ENCODE data around the gene XPNPEP1.
A peak's percentile ranks its signal among the peaks of the same experiment; 100 is the strongest.

Gene XPNPEP1

DNA sequence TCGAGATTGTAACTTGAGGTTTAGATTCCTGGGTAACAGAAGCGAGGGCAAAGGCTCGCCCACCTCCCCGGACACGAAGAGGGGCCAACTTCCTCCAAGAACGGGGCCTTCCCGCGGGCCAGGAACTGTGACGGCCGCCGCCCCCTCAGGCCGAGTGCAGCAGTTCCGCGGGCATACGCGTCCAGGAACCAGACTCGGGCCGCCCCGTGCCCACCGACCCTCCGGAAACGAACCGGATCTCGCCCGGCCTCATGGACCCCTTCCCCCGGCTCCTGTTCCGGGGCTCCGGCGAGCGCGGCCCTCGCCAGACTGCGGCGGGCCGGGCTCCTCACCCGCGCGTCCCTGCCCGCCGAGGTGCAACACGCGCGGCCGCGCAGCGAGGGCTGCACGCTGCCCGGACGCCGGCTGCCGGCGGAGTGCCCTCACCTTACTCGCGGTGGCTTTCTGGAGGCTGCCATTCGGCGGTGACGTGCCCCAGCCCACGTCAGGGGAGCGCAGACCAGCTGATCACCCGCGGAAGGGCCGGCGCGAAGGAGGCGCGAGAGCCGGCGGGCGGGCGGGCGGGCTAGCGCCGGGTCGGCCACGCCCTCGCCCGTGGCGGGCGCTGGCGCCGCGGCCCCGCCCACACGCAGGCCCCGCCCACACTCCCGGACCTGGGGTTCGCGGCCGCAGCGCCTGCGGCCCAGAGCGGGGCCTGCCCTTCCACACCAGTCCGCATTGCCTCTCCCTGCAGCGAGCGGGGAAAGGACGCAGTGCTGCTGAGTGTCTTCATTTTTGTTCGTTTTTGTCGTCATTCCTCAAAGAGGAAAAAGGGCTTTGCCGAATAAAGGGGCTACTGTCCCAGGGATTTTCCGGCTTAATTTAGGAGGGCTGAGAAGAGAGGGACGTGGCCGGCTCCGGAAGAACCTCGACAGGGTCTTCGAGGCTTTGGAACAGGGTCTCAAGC is at the start of gene XPNPEP1:
Gene XPNPEP1 (minus strand): TSS at position 536 of the 946 bp plus-strand sequence. CDS start 78 bp downstream, at position 458.
- peak; percentile 77 for TF ChIP-seq POLR2A (IDR thresholded peaks at IDR 0.05; ENCODE audit: low read length)
- TF ChIP-seq GATA1 (IDR thresholded peaks at IDR 0.05; ENCODE audit: low read depth, low read length), result no peak

DNA sequence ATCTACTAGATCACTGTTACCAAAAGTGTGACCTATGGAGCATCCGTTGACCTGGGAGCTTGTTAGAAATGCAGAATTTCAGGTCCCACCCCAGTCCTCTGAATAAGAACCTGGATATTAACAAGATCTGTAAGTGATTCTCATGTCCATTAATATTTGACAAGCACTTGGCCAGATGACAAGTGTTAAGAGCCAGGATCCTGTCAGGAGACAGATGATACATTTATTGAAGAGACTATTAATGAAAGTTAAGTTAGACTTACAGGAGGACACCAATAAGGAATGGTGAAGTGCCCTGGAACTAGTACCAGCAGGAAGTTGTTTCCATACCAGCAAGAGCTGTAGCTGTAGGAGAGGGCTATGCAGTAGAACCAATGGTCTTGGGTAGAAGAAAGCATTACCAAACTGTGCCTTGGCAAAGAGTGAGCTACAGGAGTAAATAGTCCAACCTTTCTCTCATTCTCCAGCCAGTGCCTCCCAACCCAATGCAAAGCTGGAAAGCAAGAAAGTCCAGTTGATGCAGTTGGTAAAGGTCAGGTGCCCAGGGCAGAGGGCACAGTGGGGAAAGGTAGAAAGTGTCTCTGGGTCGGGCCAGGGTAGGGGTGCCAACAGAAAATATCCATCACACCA is 49.2 kb upstream of the XPNPEP1 start:
- DNase-seq, result no peak
- TF ChIP-seq POLR2A (IDR thresholded peaks at IDR 0.05; ENCODE audit: low read length) (no peak), GATA1 (IDR thresholded peaks at IDR 0.05; ENCODE audit: low read depth, low read length) (no peak)

More for the DNA sequence above, at the start of gene XPNPEP1:
- DNase-seq, result peak; percentile 91 to 93

DNA sequence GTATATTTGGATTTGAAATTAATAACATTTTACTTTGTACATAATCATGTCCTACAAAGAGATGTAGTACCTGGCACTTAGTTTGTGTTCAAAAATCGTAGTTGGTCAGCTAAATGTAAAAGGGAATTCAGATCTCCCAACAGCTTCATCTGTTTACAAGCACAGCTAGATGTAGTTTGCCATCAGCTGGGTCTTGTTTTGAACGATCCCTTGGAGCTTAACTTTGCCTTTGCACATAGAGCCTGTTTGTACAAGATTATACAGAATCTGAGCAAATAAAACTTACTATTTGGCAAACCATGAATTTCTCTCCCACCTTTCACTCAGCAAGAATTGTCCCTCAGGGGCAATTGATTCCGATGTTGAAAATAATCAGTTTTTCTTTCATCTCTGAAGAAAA is 48.3 kb upstream of the XPNPEP1 start:
- no peak for DNase-seq
- no peak for TF ChIP-seq GATA1 (IDR thresholded peaks at IDR 0.05; ENCODE audit: low read depth, low read length)
- TF ChIP-seq POLR2A (IDR thresholded peaks at IDR 0.05; ENCODE audit: low read length), result no peak

DNA sequence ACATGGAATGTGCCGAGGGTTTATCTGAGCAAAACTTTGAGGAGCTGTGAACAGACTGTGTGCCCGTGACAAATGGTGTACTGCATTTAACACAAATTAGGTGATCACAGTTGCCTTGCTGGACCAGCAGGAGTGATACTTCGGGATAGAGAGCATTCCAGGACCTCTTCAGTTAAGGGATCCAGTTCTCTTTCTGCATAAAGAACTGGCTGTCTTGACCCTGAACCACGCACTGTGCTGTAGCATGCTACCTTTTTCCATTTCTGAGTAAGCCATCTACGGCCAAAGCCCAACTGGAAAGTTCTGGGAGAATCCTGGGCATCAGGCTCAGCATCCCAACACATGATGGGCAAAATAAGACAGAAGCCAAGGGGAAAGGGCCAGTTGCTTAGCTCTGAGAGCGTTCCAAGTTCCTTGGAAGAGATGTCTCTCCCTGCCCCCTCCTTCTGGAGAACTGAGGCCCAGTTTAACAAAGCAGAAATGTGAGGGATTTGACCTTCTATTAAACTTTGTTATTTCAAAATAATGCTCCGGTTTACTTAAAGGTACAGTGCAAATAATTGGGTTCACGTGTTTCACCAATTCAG is 46.5 kb upstream of the XPNPEP1 start:
- no peak for DNase-seq
- no peak for TF ChIP-seq POLR2A (IDR thresholded peaks at IDR 0.05; ENCODE audit: low read length)
- TF ChIP-seq GATA1 (IDR thresholded peaks at IDR 0.05; ENCODE audit: low read depth, low read length), result no peak

DNA sequence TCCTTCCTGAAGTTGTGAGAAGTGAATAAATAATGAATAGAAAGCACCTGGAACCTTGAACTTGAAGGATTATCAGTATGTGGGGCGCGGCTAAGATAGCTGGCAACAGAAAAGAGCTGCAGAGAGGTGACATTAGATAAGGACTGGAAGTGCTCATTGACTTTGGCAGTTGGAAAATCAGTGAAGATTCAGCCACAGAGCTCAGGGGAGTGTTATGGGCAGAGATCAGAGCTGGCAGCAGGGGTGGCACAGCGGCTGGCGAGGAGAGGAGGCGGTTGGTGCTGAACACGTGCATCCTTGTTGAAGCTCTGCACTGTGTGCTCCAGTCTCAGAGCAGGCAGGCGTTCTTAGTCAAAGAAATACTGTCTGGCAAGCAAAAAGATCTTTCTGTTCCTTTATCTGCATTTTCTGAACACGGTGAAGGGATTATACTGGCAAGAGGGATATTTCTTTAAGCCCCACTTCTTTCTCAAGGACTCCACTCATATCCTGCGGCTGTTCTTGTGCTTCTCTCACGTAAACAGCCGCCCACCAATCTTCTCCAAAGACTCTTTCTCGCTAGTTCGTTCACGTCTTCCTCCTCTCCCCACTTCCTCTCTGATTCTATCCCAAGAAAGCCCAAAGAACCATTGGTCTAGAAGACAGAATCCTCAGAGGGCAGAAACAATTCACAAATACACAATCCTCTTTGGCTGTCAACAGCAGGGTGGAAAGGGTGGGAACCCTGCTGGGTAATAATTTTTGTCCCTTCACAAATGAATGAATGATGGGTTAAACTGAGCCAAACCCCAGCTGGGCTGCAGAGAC is 45.8 kb upstream of the XPNPEP1 start:
- TF ChIP-seq GATA1 (IDR thresholded peaks at IDR 0.05; ENCODE audit: low read depth, low read length), result no peak
- TF ChIP-seq POLR2A (IDR thresholded peaks at IDR 0.05; ENCODE audit: low read length), result no peak
- DNase-seq, result peak in 1 of 2 experiments; percentile 42

DNA sequence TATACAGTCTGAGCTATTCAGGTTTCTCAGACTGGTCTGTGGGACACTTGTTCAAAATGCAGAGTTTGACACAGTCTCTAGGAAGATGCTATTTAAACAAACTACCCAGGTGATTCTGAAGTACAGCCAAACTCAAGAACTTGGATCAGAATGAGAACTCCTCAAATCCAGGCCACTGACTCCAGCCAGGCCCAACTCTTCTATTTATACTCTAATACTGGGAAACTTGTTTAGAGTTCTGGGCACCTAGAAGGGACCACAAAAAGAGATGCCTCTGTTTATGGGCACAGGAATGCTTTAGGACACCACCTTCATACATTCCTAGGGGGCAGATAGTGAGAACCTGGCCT is 44.4 kb upstream of the XPNPEP1 start:
- no peak for DNase-seq
- no peak for TF ChIP-seq GATA1 (IDR thresholded peaks at IDR 0.05; ENCODE audit: low read depth, low read length)
- no peak for TF ChIP-seq POLR2A (IDR thresholded peaks at IDR 0.05; ENCODE audit: low read length)

DNA sequence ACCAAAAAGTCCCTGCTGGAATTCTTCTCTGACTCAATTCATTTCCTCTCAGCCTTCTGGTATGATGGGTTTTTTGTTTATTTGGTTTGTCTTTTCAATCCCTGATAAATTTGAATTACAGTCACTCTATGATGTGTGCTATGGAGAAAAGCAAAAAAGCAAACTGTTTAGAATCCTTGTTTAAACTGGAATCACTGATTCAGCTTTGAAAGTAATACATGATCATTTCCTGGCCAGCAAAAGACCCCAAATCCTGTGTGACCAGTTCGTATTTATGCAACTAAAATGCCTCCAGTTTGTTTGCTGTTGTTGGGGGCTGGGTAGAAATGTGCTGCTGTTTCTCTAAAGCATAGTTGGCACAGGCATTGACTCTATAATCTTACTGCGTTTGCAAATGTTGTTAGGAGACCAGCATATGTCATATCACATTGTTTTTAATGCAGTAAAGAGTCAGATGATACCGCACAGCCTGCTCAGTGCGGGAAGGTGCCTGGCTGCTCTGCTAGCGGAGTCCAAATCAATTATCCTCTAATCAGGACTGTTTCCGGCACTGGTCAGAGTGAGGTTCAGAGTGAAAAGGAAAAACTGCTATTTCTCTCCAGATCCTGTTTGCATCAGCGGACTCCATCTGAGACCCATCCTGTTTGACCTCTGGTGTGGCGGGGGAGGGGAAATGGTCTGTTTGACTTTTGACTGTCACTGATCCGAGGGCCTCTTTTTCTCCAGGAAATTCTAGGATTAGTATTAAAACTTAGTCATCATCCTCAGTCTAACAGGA is 43.8 kb upstream of the XPNPEP1 start:
- no peak for DNase-seq
- TF ChIP-seq POLR2A (IDR thresholded peaks at IDR 0.05; ENCODE audit: low read length) (no peak), GATA1 (IDR thresholded peaks at IDR 0.05; ENCODE audit: low read depth, low read length) (no peak)

DNA sequence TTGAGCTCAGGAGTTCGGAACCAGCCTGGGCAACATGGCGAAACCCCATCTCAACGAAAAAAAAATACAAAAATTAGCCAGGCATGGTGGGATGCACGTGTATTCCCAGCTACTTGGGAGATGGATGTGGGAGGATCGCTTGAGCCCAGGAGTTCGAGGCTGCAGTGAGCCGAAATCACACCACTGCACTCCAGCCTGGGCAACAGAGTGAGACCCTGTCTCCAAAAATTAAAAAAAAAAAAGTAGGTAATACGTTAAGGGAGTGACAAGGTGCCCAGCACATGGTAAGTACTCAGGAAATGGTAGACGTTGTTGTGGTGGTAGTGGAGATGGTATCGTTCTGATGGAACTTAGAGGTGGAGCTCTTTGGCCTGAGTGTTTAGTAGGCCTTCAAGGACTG is 41.0 kb upstream of the XPNPEP1 start:
- no peak for TF ChIP-seq GATA1 (IDR thresholded peaks at IDR 0.05; ENCODE audit: low read depth, low read length)
- no peak for TF ChIP-seq POLR2A (IDR thresholded peaks at IDR 0.05; ENCODE audit: low read length)
- no peak for DNase-seq

DNA sequence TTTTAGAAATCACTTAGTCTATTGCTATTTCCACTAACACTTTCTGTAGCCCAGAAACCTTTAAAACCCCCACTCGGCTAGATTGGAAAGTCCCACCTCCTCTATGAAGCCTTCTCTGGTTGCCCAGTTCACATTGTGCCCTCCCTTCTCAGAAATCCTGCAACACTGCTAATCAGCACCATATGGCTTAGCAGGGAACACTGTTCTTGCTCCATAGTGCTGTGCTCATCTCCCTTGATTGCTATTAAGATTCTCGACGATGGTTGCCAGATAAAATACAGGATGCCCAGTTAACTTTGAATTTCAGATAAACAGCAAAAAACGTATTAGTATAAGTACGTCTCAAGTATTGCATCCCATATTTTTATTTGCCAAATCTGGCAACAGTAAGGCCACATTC is 40.1 kb upstream of the XPNPEP1 start:
- TF ChIP-seq POLR2A (IDR thresholded peaks at IDR 0.05; ENCODE audit: low read length), result no peak
- no peak for TF ChIP-seq GATA1 (IDR thresholded peaks at IDR 0.05; ENCODE audit: low read depth, low read length)

DNA sequence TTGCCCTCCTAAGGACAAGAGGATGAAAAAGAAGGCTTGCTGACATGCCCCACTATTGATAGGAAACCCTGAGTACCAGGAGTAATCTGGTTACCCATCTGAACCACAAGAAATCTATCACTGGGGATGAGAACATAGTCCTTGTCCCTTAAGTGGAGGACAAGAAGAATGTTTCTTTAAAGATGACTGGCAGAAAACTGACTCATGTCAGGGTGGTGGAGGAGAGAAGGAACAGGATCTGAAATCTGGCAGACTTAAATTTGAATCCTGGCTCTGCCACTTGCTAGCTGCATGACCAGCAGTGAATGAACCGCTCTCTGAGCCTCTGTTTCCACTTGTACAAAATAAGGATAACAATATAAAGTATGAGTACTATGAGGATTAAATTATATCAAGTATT is 38.9 kb upstream of the XPNPEP1 start:
- TF ChIP-seq GATA1 (IDR thresholded peaks at IDR 0.05; ENCODE audit: low read depth, low read length), result no peak
- no peak for TF ChIP-seq POLR2A (IDR thresholded peaks at IDR 0.05; ENCODE audit: low read length)
- no peak for DNase-seq

More for the DNA sequence above, 40.1 kb upstream of the XPNPEP1 start:
- no peak for DNase-seq

DNA sequence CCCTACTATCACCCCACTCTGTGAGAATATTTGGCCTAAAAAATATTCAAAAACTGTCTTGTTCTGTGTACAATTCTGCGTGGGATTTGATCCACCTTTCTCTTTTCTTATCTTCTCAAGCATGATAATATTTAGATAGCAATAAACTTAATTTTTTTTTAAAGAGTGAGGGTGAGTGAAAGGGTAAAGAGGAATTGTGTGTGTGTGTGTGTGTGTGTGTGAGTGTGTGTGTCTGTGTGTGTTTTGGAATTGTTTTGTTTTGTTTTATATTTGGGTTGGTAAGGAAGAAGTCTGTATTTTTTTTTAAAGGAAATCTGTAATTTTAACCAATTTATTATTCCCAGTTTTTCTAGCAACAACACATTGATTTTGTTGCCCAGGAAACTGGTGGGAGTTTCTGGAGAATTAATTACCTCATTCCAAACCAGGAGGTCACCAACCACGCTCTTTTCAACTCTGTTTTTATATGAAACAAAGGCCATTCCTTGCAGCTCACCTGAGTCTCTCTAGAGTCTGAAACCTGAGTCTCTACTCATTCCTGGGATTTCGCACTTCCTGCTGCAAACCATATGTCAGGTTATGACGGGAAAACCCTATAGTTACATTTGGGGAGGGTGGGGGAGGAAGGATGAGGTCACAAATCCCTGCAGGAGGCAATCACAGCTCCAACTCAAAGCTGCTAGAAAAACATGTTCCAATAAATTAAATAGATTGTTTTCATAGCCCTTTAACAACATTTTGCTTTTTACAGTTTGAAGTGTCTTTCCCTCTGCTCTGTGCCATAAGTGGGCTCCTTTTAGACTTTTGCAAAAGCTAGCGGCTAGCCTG is 38.1 kb upstream of the XPNPEP1 start:
- TF ChIP-seq GATA1 (IDR thresholded peaks at IDR 0.05; ENCODE audit: low read depth, low read length), result no peak
- TF ChIP-seq POLR2A (IDR thresholded peaks at IDR 0.05; ENCODE audit: low read length), result no peak
- DNase-seq, result no peak

DNA sequence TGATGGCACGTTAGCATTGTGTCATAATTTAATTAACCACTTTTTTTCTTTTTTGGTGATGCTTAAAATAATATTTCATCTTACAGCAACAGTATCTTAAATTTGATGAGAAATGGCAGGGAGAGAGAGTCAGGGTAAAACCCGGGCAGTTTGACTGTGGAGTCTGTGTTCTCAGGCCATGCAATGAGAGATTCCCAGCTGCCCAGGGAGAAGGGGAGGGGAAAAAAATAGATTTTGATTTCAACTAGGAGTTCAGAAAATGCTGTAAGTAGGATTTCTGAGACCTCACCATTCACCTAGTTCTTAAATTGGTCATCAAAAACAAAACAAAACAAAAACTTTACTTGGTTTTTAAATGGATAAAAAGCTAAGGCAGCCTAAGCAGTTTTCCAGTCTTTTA is 37.4 kb upstream of the XPNPEP1 start:
- TF ChIP-seq POLR2A (IDR thresholded peaks at IDR 0.05; ENCODE audit: low read length), result no peak
- TF ChIP-seq GATA1 (IDR thresholded peaks at IDR 0.05; ENCODE audit: low read depth, low read length), result no peak
- DNase-seq, result no peak

All from erythroblast (primary cell).